ENCODE measurements around the gene MPDZ. TPM values are rescaled to one million over a fixed set of nuclear protein-coding genes. Genes with fewer than 3 reads are reported as not detected.

The MPDZ gene
- total RNA-seq, 1 donor from 2014 or later = 70.7 TPM

GRCh38 chr9:13205824-13206223 lies 73.7 kb downstream of the MPDZ start:
- no peak for DNase-seq
- peaks cover 43% of the 10 kb centered on the region for H3K36me3 ChIP-seq
- H3K4me1 ChIP-seq = peaks cover 26% of the 10 kb centered on the region
- no peaks in the 10 kb centered on the region for H3K27me3 ChIP-seq (ENCODE audit: low read depth)
- no peak overlapping the region for H3K27ac ChIP-seq (replicated peaks)
- no peaks in the 10 kb centered on the region for H3K9me3 ChIP-seq (replicated peaks)
- no peak overlapping the region for H3K4me3 ChIP-seq
- intact Hi-C loops (cut with micrococcal nuclease) = no loop called here
- TF ChIP-seq, protein P1, sequence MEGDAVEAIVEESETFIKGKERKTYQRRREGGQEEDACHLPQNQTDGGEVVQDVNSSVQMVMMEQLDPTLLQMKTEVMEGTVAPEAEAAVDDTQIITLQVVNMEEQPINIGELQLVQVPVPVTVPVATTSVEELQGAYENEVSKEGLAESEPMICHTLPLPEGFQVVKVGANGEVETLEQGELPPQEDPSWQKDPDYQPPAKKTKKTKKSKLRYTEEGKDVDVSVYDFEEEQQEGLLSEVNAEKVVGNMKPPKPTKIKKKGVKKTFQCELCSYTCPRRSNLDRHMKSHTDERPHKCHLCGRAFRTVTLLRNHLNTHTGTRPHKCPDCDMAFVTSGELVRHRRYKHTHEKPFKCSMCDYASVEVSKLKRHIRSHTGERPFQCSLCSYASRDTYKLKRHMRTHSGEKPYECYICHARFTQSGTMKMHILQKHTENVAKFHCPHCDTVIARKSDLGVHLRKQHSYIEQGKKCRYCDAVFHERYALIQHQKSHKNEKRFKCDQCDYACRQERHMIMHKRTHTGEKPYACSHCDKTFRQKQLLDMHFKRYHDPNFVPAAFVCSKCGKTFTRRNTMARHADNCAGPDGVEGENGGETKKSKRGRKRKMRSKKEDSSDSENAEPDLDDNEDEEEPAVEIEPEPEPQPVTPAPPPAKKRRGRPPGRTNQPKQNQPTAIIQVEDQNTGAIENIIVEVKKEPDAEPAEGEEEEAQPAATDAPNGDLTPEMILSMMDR (IDR thresholded peaks at IDR 0.05; ENCODE audit: borderline replicate concordance) = no peak

- no peak for DNase-seq
- TF ChIP-seq, protein P1 (IDR thresholded peaks at IDR 0.05; ENCODE audit: borderline replicate concordance) = no peak
- intact Hi-C loops (cut with micrococcal nuclease) = no loop called here
- Histone ChIP-seq H3K27me3 (ENCODE audit: low read depth) (no peaks in the 10 kb centered on the region), H3K27ac (replicated peaks) (no peak overlapping the region), H3K4me1 (no peaks in the 10 kb centered on the region), H3K36me3 (peaks cover 95% of the 10 kb centered on the region), H3K4me3 (no peak overlapping the region), H3K9me3 (replicated peaks) (no peaks in the 10 kb centered on the region)
These were observed 89.5 kb downstream of the MPDZ start for GRCh38 chr9:13190040-13190439.

DNA sequence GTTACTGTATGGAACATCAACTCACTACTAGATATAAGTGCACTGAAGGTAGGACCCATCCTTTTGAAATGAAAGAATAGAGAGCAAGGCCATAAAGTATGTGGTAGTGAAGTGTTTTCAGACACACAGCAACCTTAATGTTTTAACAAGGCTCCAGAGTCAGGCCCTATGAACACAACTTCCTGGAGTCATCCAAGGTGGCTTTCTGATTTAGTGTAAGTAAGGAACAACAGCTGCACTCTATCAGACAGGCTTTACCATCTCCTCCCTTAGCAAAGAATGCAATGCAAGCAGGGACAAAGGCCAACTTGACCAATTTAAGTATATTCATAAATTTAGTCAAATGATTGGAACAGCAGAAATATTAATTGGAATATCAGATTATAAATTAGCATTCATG lies 90.1 kb downstream of the MPDZ start:
- TF ChIP-seq, protein P1 (IDR thresholded peaks at IDR 0.05; ENCODE audit: borderline replicate concordance) = no peak
- Histone ChIP-seq H3K27ac (replicated peaks) (no peak overlapping the region), H3K4me1 (no peaks in the 10 kb centered on the region), H3K9me3 (replicated peaks) (no peaks in the 10 kb centered on the region), H3K4me3 (no peak overlapping the region), H3K36me3 (peaks cover 92% of the 10 kb centered on the region), H3K27me3 (ENCODE audit: low read depth) (no peaks in the 10 kb centered on the region)
- intact Hi-C loops (cut with micrococcal nuclease) = no loop called here
- no peak for DNase-seq

DNA sequence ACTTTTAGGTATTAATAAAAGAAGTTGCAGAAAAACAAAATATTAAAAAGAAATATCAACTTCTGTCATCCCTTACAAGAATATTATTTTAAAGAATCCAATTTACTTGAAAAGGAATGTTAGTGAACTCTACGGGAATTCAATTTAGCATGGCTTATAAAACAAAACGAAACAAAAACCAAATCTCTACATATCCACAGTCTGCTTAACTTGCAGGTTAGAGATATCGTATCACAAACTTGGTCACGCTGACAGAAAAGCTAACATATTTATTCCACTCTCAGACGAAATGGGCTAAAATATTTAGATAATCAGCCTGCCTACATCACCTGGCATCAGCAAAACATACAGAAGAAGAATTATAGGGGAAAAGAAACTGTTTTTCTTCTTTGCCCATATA lies 92.7 kb downstream of the MPDZ start:
- no peaks in the 10 kb centered on the region for H3K4me1 ChIP-seq
- intact Hi-C loops (cut with micrococcal nuclease) = no loop called here
- no peak overlapping the region for H3K27ac ChIP-seq (replicated peaks)
- TF ChIP-seq, protein P1 (IDR thresholded peaks at IDR 0.05; ENCODE audit: borderline replicate concordance) = no peak
- H3K36me3 ChIP-seq = peaks cover 85% of the 10 kb centered on the region
- H3K9me3 ChIP-seq (replicated peaks) = no peaks in the 10 kb centered on the region
- no peaks in the 10 kb centered on the region for H3K27me3 ChIP-seq (ENCODE audit: low read depth)
- DNase-seq = no peak
- no peak overlapping the region for H3K4me3 ChIP-seq

DNA sequence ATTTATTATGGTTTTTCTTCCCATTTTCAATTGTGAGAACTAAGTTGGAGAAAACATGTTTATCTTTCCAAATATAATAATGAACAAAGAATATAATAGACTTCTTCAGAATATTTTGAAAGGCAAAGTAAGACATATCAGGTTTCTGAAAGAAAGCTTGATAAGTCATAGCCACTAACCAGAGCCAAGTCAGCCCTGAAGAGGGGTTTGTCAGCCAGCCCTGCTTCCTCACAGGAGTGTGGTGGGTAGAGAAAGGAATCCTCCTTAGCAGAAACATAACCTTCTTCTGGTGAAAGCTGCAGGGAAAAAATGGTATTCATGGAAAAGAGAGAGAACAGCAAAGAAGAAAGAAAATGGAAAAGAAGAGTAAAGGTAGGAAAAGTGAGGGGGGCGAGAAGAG lies 93.4 kb downstream of the MPDZ start:
- no peak overlapping the region for H3K27ac ChIP-seq (replicated peaks)
- DNase-seq = no peak
- no peaks in the 10 kb centered on the region for H3K4me1 ChIP-seq
- H3K4me3 ChIP-seq = no peak overlapping the region
- peaks cover 85% of the 10 kb centered on the region for H3K36me3 ChIP-seq
- intact Hi-C loops (cut with micrococcal nuclease) = no loop called here
- TF ChIP-seq, protein P1 (IDR thresholded peaks at IDR 0.05; ENCODE audit: borderline replicate concordance) = no peak
- H3K27me3 ChIP-seq (ENCODE audit: low read depth) = no peaks in the 10 kb centered on the region
- H3K9me3 ChIP-seq (replicated peaks) = no peaks in the 10 kb centered on the region

DNA sequence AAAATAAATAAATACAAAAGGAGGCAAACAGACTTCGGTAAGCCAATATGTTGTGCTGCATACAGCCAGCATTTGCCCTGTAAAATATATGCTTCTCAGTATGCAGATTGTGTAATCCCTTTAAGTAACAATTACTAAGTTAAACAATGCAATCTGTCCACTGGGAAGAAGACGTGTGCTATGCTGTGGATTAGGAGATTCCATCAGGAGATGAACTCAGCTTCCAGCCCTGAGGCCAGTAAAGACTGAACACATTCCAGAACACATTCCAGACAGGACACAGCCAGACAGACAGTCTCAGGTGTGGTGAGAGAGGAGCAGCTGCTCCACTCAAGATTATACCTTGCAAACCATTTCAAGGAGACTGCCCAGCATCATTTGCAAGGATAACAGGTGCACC lies 97.8 kb downstream of the MPDZ start:
- Histone ChIP-seq H3K9me3 (replicated peaks) (no peaks in the 10 kb centered on the region), H3K4me3 (no peak overlapping the region), H3K27me3 (ENCODE audit: low read depth) (no peaks in the 10 kb centered on the region), H3K27ac (replicated peaks) (no peak overlapping the region), H3K4me1 (no peaks in the 10 kb centered on the region), H3K36me3 (peaks cover 54% of the 10 kb centered on the region)
- TF ChIP-seq, protein P1 (IDR thresholded peaks at IDR 0.05; ENCODE audit: borderline replicate concordance) = no peak
- intact Hi-C loops (cut with micrococcal nuclease) = no loop called here
- no peak for DNase-seq

Data from left ventricle myocardium inferior (tissue), 1 donor.